Erythroblast (primary cell): ENCODE data around the gene ATP4A.

ENCODE experiments used
- GATA1 ChIP-seq: IDR thresholded peaks from 2 replicates; pipeline ENCODE4 v1.6.1; 2011; ENCODE audit warnings: low read depth, mild to moderate bottlenecking, control low read depth, low read length, moderate library complexity
- POLR2A ChIP-seq: IDR thresholded peaks from 2 replicates; pipeline ENCODE4 v1.6.1; 2011; ENCODE audit warnings: mild to moderate bottlenecking, low read length

- TF ChIP-seq POLR2A (peak; percentile 85), GATA1 (no peak)
Measured at GRCh38 chr19:35612559-35613321, 49.3 kb upstream of the ATP4A start, which contains the start of gene HAUS5.
